NK-92 treated with Interleukin-12 subunit alpha and Interleukin-12 subunit beta, amount 100 ng/mL, for 24 hours (cell line): ENCODE data around the gene SPSB3.
A peak's percentile ranks its signal among the peaks of the same experiment; 100 is the strongest.

Experiments
- DNase-seq: peaks from one replicate; lab custom pipeline; 2025; lab: John Stamatoyannopoulos, UW

SPSB3 gene

GRCh38 chr16:1782408-1783264 lies at the start of gene SPSB3, which contains the start of gene NUBP2:
TSS of gene SPSB3 (minus strand) at chr16:1782571. CDS start at chr16:1781483, 1,088 bp downstream.
TSS of gene NUBP2 (plus strand) at chr16:1782960. CDS start at chr16:1783021, 61 bp downstream.
- DNase-seq = peak; percentile 99

DNA sequence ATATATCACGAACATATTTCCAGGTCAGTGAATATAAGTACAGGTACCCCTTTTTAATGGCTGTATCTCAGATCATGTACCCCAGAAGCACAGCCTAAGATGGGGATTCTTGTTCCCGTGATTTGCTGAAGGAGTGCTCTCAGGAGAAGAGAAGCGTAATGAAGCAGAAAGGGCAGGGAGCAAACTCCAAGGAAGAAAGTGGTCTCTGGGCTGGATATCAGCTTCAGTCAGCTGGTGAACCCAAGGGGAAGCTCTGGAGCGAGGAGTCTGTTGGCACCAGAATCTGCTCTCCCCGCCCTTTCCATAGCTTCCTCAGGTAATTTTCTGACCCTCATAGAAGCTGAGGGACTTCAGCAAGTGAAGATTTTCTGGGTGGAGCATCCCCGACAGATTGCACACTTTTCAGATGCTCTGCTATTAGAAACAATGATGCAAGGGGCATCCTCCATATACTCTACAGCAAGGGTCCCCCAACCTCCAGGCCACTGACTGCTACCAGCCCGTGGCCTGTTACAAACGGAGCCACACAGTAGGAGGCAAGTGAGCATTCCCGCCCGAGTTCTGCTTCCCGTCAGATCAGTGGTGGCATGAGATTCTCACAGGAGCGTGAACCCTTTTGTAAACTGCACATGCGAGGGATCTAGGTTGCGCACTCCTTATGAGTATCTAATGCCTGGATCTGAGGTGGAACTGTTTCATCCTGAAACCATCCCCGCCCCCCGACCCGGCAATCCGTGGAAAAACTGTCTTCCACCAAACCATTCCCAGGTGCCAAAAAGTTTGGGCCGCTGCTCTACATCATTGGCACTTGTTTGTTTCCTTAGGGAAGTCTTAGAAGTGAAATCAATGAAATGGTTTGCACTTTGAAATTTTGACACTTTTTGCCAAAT lies 49.1 kb upstream of the SPSB3 start:
- no peak for DNase-seq

DNA sequence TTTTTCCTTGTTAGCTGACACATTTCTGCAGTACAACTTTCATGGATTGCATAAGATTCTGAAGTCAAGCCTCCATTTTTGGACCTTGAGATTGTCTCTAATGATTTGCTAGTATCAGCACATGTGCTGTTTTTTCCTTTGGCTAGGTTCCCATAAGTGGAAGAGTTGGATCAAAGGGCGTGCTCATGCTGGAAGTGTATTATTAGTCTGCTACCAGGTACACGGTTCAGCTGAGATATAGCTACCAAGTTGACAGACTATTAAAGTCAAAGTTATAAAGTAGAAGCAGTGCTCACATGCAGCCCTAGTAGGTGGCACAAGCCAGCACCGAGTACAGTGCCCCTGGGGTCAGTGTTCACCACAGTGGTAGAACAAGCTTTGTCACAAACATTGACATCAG lies 47.8 kb upstream of the SPSB3 start:
- no peak for DNase-seq

DNA sequence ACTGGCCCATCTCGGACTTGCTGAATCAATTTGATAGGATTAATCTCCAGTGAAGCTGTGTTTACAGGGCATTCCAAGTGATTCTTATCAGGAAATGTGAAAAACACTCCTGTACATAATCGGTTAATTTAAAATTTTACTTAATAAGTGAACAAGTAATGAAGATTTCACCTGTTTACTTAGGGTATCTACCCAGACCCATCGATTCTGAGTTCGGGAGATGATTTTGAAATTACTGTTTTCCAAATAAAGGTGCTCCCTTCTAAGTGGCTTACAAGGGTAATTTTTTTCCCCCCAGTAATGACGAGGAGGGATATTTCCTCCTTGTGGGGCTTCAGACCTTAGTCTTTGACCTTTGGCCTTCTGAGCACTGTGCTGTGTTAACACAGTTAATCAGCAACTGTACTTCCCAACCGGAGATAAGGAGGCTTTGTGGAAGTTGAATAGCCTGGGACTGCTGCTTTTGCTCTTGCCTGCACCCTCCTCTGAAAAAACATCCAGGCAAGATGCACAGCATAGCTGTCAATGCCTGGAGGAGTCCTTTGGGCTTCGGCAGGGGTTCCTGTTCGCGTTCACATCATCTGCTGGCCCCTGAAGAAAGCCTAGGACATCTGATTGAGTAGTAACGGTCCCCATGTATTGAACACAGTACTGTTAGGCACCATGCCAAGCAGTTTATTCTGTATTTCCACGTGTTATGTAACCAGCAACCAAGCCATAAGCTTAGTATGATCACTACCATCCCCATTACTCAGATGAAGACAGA lies 46.5 kb upstream of the SPSB3 start:
- DNase-seq = no peak

DNA sequence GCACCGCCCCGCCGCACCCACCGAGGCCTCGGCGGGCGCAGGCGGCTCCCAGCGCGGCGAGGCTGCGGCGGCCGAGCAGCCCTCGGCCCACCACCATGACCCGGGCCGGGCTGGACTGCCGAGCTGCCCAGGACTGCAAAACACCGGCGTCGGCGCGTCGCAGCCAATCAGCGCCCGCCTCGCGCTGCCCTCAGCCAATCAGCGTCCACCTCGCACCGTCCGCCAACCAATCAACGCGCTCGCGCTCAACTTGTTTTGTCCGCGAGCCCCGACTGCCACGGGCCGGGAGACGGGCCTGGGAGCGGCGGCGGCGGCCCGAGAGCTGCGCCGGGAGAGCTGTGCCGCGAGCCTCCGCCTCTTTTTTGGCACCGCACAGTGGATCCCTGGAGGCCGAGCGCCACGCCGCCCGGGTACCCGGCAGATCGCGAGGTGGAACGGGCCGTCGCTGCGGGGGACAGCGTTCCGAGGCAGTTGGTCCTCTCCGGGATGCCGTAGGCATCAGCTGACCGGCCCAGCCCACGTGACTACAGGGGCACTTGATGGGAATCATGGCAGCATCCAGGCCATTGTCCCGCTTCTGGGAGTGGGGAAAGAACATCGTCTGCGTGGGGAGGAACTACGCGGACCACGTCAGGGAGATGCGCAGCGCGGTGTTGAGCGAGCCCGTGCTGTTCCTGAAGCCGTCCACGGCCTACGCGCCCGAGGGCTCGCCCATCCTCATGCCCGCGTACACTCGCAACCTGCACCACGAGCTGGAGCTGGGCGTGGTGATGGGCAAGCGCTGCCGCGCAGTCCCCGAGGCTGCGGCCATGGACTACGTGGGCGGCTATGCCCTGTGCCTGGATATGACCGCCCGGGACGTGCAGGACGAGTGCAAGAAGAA lies 44.6 kb upstream of the SPSB3 start, which contains the start of the genes FAHD1 and HAGH:
Gene FAHD1, plus strand, starts transcription at position 516 of the 883 bp plus-strand sequence. Its CDS starts 33 bp downstream, at position 549.
Gene HAGH, minus strand, starts transcription at position 135 of the 883 bp plus-strand sequence. Its CDS starts 38 bp downstream, at position 97.
- DNase-seq = peak; percentile 82

- DNase-seq = no peak
Observed at GRCh38 chr16:1825864-1826690, 43.7 kb upstream of the SPSB3 start.

DNA sequence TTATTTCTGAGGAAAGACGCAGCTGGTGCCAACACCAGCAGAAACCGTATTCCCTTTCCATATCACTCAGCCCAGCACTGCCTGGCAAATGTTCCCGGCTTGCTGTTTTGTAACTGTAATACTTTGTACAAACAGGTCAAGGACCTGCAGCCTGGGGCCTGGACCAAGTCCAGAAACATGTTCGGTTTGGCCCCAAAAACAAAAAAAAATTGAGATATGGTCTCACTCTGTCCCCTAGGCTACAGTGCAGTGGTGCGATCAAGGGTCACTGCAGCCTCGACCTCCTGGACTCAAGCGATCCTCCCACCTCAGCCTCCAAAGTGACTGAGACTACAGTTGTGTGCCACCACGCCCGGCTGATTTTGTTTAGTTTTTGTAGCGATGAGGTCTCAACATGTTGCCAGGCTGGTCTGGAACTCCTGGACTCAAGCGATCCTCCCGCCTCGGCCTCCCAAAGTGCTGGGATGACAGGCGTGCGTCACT lies 43.1 kb upstream of the SPSB3 start:
- no peak for DNase-seq

DNA sequence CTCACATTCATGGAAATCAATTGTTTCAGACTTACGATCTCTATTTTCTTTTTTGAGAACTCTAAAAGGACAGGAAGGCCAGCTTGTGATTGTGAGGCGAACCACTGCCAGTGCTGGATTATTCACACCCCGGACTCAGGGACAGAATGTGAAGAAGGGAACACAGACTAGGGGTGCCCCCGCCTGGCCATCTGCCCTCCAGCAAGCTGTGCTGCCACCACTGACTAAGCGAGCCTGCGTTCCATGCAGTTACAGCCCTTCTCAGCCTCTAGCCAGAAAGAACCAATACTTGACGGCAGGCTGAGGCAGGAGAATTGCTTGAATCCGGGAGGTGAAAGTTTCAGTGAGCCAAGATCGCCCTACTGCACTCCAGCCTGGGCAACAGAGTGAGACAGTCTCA lies 41.5 kb upstream of the SPSB3 start:
- DNase-seq = no peak

- DNase-seq = no peak
Observed at GRCh38 chr16:1822801-1823200, 40.4 kb upstream of the SPSB3 start.

GRCh38 chr16:1821861-1822611 lies 39.7 kb upstream of the SPSB3 start:
- no peak for DNase-seq

DNA sequence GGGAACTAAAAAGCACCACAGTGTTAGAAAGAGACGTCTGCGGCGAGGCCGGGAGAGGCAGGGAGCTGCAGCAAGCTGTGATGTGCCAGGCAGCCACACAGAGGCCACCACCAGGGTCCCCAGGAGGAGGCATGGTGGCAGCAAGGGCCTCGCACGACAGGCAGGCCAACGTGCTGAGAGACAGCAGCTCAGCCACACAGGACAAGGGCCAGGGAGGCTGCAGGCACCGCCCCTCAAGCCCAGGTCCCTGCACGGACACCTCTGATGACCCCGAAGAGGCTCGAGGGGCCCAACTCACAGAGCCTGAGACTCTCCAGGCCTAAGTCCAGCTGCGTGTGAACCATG lies 38.5 kb upstream of the SPSB3 start:
- DNase-seq = no peak

DNA sequence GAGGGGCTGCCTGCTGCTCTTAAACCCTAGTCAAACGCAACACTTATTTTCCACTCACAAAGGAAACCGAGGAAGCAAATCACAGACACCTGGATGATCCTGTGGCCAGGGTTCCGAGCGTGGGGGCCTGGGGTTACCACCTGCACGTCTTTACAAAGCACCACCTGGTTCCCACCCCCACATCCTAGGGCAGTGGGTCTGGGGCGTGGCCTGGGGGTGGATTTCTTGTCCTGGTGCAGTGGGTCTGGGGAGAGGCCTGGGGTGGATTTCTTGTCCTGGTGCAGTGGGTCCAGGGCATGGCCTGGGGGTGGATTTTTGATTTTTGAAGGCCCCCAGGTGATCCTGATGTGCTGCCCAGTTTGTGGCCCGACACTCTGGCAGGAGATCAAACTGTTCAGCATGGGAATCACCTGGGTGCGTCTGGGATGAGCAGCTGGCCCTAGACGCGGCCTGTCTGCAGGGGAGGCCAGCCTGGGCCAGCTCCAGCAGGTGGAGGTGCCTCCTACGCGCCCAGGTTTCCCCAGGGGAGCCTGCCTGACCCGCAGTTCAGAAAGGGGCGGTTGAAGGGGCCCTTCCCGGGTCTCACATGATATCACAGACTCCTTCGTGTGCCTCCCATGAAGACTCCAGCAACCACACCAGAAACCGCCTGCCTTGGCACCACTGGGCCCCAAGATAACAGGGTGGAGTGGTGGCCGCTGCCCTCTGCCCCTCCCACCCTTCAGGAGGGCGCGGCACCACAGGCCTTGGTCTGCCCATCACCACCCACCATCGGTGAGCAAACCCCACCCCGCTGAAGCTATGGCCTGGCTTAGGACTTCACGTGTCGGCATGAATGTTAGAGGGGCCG lies 38.0 kb upstream of the SPSB3 start:
- DNase-seq = no peak

- no peak for DNase-seq
Observed at GRCh38 chr16:1819611-1820010, 37.2 kb upstream of the SPSB3 start.

GRCh38 chr16:1818873-1819525 lies 36.6 kb upstream of the SPSB3 start:
- no peak for DNase-seq

- DNase-seq = no peak
Observed at GRCh38 chr16:1818204-1818872, 36.0 kb upstream of the SPSB3 start.

DNA sequence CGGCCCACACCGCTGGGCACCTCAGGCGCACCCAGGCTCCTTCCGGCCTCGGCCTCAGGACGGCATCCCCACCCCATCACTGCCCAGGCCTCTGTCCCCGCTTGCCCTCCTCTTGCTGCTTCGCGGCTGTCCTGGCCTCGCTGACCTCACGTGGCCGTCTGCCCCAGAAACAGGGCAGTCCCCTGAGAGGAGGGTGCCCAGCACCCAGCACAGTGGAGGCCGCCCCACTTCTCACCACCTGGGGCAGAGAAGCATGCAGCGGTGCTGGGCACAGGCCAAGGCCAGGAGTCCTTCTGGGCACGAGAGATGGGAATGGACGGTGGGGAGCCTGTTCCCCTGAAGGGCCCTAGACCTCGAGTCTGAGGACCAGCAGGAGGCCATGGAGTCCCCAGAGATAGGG lies 35.3 kb upstream of the SPSB3 start:
- no peak for DNase-seq

GRCh38 chr16:1817276-1817589 lies 34.9 kb upstream of the SPSB3 start:
- DNase-seq = no peak
